SK-N-SH treated with all-trans-retinoic acid at 6 μM for 48 hours (cell line): ENCODE data around the gene IRF7.

Experiments used
- ATAC-seq: fragments of 200-7000 bp; cut with Tn5 transposase; 3 replicates; pipeline ENCODE4 v1.9.1; 2020; ENCODE audit warnings: mild to moderate bottlenecking, moderate library complexity
- ARNTL ChIP-seq: fragments of 450-650 bp; formaldehyde crosslinking; IDR thresholded peaks from 2 replicates; pipeline ENCODE4 v1.5.0; 2020; ENCODE audit warnings: low read depth, mild to moderate bottlenecking, moderate library complexity, borderline replicate concordance
- BACH2 ChIP-seq: fragments of 250-450 bp; sonication (Bioruptor Pico); IDR thresholded peaks from 2 replicates; pipeline ENCODE4 v1.9.0; 2021; ENCODE audit warnings: mild to moderate bottlenecking, borderline replicate concordance
- ESRRG ChIP-seq: fragments of 250-450 bp; sonication (Bioruptor Pico); IDR thresholded peaks from 2 replicates; pipeline ENCODE4 v1.6.1; 2021; ENCODE audit warnings: mild to moderate bottlenecking
- GLIS3 ChIP-seq: fragments of 250-450 bp; sonication (Bioruptor Pico); IDR thresholded peaks from 2 replicates; pipeline ENCODE4 v1.5.0; 2020; ENCODE audit warnings: mild to moderate bottlenecking, moderate library complexity
- ISL1 ChIP-seq: fragments of 250-450 bp; sonication (Bioruptor Pico); IDR thresholded peaks from 2 replicates; pipeline ENCODE4 v2.1.2; 2022; ENCODE audit warnings: mild to moderate bottlenecking, moderate library complexity
- OSR1 ChIP-seq: fragments of 250-450 bp; sonication (Bioruptor Pico); IDR thresholded peaks from 2 replicates; pipeline ENCODE4 v1.8.0; 2022; ENCODE audit warnings: moderate library complexity, mild to moderate bottlenecking, inconsistent platforms
- RARB ChIP-seq: fragments of 250-450 bp; sonication (Bioruptor Pico); IDR thresholded peaks from 2 replicates; pipeline ENCODE4 v1.8.0; 2021; ENCODE audit warnings: mild to moderate bottlenecking, moderate library complexity
- SNAI2 ChIP-seq: fragments of 250-450 bp; sonication (Bioruptor Pico); IDR thresholded peaks from 2 replicates; pipeline ENCODE4 v1.5.0; 2020; ENCODE audit warnings: mild to moderate bottlenecking, moderate library complexity
- TCF4 ChIP-seq: fragments of 250-450 bp; sonication (Bioruptor Pico); IDR thresholded peaks from 2 replicates; pipeline ENCODE4 v1.8.0; 2021; ENCODE audit warnings: mild to moderate bottlenecking, moderate library complexity, borderline replicate concordance
- TOX ChIP-seq: fragments of 250-450 bp; sonication (Bioruptor Pico); IDR thresholded peaks from 2 replicates; pipeline ENCODE4 v1.8.0; 2021; ENCODE audit warnings: mild to moderate bottlenecking, moderate library complexity, borderline replicate concordance
- ZC3H10 ChIP-seq: fragments of 250-450 bp; sonication (Bioruptor Pico); IDR thresholded peaks from 2 replicates; pipeline ENCODE4 v1.5.1; 2021; ENCODE audit warnings: mild to moderate bottlenecking, moderate library complexity
- ZFP3 ChIP-seq: fragments of 250-450 bp; sonication (Bioruptor Pico); IDR thresholded peaks from 2 replicates; pipeline ENCODE4 v1.5.0; 2020; ENCODE audit warnings: mild to moderate bottlenecking, moderate library complexity
- ZFP30 ChIP-seq: fragments of 450-650 bp; formaldehyde crosslinking; IDR thresholded peaks from 2 replicates; pipeline ENCODE4 v1.5.0; 2022; ENCODE audit warnings: mild to moderate bottlenecking, moderate library complexity
- ZNF565 ChIP-seq: fragments of 450-650 bp; formaldehyde crosslinking; conservative IDR thresholded peaks from 2 replicates; pipeline ENCODE4 v1.5.0; 2020; ENCODE audit warnings: low read depth, mild to moderate bottlenecking, moderate library complexity
- ZNF70 ChIP-seq: fragments of 450-650 bp; formaldehyde crosslinking; IDR thresholded peaks from 2 replicates; pipeline ENCODE4 v1.5.0; 2020; ENCODE audit warnings: mild to moderate bottlenecking, moderate library complexity
- ZNF8 ChIP-seq: fragments of 450-650 bp; formaldehyde crosslinking; IDR thresholded peaks from 2 replicates; pipeline ENCODE4 v1.5.0; 2020; ENCODE audit warnings: mild to moderate bottlenecking, moderate library complexity
- TF ChIP-seq, protein P1 (sequence below): fragments of 250-450 bp; sonication (Bioruptor Pico); IDR thresholded peaks from 2 replicates; pipeline ENCODE4 v1.5.1; 2021; ENCODE audit warnings: mild to moderate bottlenecking, moderate library complexity
- TF ChIP-seq, protein P2 (sequence below): fragments of 250-450 bp; sonication (Bioruptor Pico); IDR thresholded peaks from 2 replicates; pipeline ENCODE4 v1.8.0; 2021; ENCODE audit warnings: low read depth, mild to moderate bottlenecking, moderate library complexity, borderline replicate concordance
- TF ChIP-seq, protein P3 (sequence below): fragments of 250-450 bp; sonication (Bioruptor Pico); IDR thresholded peaks from 2 replicates; pipeline ENCODE4 v1.5.0; 2020; ENCODE audit warnings: mild to moderate bottlenecking, moderate library complexity
- TF ChIP-seq, protein P4 (sequence below): fragments of 250-450 bp; sonication (Bioruptor Pico); IDR thresholded peaks from 2 replicates; pipeline ENCODE4 v1.5.1; 2020; ENCODE audit warnings: low read depth, mild to moderate bottlenecking, moderate library complexity

Gene IRF7

DNA sequence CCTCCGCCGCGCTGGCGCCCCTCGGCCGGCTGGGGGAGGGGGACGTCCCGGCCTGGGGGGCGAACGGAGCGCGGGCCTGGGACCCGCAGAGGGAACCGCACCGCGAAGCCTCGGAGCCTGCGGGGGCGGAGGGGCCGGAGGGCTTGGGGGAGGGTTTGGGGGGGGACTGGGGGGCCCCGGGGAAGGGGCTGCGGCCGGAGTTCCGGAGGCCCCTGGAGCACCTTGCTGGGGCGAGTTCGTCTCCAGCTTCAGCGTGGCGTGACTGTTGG lies 11.5 kb upstream of the IRF7 start:
- no peak for TF ChIP-seq BACH2 (CRISPR knock-in tag)
- no peak for TF ChIP-seq ZFP30 (CRISPR knock-in tag)
- TF ChIP-seq SNAI2: no peak
- TF ChIP-seq ISL1: no peak
- TF ChIP-seq GLIS3 (CRISPR knock-in tag): no peak
- no peak for TF ChIP-seq ZNF70 (CRISPR knock-in tag)
- no peak for TF ChIP-seq TOX (CRISPR knock-in tag)
- TF ChIP-seq ZNF8: no peak
- TF ChIP-seq RARB: no peak
- TF ChIP-seq ESRRG (CRISPR knock-in tag): no peak
- TF ChIP-seq, protein P1, sequence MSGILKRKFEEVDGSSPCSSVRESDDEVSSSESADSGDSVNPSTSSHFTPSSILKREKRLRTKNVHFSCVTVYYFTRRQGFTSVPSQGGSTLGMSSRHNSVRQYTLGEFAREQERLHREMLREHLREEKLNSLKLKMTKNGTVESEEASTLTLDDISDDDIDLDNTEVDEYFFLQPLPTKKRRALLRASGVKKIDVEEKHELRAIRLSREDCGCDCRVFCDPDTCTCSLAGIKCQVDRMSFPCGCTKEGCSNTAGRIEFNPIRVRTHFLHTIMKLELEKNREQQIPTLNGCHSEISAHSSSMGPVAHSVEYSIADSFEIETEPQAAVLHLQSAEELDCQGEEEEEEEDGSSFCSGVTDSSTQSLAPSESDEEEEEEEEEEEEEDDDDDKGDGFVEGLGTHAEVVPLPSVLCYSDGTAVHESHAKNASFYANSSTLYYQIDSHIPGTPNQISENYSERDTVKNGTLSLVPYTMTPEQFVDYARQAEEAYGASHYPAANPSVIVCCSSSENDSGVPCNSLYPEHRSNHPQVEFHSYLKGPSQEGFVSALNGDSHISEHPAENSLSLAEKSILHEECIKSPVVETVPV: no peak
- TF ChIP-seq ZFP3 (CRISPR knock-in tag): no peak
- no peak for TF ChIP-seq ZNF565
- TF ChIP-seq ARNTL (CRISPR knock-in tag): no peak
- TF ChIP-seq TCF4 (CRISPR knock-in tag): no peak
- no peak for TF ChIP-seq OSR1 (CRISPR knock-in tag)
- no peak for TF ChIP-seq ZC3H10 (CRISPR knock-in tag)
- TF ChIP-seq, protein P2, sequence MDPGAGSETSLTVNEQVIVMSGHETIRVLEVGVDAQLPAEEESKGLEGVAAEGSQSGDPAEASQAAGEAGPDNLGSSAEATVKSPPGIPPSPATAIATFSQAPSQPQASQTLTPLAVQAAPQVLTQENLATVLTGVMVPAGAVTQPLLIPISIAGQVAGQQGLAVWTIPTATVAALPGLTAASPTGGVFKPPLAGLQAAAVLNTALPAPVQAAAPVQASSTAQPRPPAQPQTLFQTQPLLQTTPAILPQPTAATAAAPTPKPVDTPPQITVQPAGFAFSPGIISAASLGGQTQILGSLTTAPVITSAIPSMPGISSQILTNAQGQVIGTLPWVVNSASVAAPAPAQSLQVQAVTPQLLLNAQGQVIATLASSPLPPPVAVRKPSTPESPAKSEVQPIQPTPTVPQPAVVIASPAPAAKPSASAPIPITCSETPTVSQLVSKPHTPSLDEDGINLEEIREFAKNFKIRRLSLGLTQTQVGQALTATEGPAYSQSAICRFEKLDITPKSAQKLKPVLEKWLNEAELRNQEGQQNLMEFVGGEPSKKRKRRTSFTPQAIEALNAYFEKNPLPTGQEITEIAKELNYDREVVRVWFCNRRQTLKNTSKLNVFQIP: no peak
- TF ChIP-seq, all 23 proteins: peak for 0
- ATAC-seq: no peak

DNA sequence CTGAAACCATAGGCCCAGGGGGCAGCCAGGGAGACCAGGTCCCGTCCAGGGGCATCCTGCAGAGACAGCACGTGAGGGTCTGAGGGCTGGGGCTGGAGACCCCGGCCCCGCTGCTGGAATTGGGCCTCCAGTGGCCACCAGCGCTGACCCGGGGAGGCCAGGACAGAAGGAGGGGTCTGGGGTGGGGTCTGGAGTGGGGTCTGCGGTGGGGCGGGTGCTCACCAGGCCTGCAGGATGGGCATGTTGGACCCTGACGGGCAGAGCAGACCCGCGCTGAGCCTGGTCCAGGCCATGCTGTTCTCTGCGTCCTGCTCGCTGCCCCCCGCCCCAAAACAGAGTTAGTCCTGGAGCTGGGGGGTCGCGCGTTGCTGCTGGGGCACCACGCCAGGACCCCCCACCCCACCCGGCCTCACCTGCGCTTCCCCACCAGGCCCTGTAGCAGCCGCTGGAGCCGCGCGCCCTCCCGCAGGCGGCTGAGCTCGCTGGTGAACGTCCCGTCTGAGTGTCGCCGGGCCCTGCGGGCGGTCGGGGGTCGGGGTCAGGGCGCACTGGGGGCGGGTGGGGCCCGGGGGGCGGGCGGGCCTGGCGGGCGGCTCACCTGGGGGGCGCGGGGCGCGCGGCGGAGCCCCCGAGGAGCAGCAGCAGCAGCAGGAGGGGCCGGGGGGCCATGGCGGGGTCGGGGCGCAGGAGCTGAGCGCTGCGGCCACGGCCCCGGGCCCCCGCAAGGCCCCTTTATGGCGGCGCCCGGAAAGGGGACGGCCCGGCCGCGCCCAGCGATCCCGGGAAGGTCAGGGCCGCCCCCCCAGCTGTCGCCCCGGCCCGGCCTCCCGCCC lies 10.9 kb upstream of the IRF7 start, which contains the start of gene SCT:
TSS of gene SCT (minus strand) at position 707 of the 833 bp plus-strand sequence. CDS start at position 669, 38 bp downstream.
- no peak for ATAC-seq
- TF ChIP-seq ZNF565 (no peak), OSR1 (CRISPR knock-in tag) (no peak), BACH2 (CRISPR knock-in tag) (no peak), ZFP3 (CRISPR knock-in tag) (no peak), ESRRG (CRISPR knock-in tag) (no peak)
- TF ChIP-seq, protein P3, sequence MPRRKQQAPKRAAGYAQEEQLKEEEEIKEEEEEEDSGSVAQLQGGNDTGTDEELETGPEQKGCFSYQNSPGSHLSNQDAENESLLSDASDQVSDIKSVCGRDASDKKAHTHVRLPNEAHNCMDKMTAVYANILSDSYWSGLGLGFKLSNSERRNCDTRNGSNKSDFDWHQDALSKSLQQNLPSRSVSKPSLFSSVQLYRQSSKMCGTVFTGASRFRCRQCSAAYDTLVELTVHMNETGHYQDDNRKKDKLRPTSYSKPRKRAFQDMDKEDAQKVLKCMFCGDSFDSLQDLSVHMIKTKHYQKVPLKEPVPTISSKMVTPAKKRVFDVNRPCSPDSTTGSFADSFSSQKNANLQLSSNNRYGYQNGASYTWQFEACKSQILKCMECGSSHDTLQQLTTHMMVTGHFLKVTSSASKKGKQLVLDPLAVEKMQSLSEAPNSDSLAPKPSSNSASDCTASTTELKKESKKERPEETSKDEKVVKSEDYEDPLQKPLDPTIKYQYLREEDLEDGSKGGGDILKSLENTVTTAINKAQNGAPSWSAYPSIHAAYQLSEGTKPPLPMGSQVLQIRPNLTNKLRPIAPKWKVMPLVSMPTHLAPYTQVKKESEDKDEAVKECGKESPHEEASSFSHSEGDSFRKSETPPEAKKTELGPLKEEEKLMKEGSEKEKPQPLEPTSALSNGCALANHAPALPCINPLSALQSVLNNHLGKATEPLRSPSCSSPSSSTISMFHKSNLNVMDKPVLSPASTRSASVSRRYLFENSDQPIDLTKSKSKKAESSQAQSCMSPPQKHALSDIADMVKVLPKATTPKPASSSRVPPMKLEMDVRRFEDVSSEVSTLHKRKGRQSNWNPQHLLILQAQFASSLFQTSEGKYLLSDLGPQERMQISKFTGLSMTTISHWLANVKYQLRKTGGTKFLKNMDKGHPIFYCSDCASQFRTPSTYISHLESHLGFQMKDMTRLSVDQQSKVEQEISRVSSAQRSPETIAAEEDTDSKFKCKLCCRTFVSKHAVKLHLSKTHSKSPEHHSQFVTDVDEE (CRISPR knock-in tag): no peak
- TF ChIP-seq, protein P4, sequence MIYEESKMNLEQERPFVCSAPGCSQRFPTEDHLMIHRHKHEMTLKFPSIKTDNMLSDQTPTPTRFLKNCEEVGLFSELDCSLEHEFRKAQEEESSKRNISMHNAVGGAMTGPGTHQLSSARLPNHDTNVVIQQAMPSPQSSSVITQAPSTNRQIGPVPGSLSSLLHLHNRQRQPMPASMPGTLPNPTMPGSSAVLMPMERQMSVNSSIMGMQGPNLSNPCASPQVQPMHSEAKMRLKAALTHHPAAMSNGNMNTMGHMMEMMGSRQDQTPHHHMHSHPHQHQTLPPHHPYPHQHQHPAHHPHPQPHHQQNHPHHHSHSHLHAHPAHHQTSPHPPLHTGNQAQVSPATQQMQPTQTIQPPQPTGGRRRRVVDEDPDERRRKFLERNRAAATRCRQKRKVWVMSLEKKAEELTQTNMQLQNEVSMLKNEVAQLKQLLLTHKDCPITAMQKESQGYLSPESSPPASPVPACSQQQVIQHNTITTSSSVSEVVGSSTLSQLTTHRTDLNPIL (CRISPR knock-in tag): no peak

DNA sequence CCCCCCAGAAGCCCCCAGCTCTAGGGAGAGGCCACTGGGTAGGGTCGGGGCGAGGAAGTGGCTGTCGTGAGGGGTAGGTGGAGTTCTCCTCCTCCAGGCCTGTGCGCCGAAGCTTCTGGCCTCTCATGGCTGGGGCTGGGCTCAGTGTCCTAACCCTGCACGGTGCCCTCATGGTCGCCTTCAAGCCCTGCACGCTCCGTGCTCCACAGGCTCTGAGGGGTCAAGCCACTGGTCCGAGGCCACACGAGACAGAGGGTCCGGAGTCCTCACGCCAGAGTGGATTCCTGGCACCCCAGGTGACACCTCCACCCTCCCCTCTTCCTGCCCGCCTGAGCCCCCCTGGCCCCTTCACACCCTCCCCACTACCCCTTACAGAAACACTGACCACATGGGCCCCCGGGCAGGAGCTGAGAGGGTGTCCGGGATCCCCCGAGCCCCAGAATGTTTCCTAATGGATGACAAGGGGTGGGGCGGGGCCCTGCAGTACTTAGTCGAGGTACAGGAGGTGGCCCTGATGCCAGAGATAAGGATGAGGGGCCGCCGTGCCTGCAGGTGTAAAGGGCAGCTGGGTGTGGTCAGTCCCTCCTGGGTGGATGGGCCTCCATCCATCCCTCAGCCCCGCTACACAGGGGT lies 10.0 kb upstream of the IRF7 start:
- TF ChIP-seq OSR1 (CRISPR knock-in tag) (no peak), SNAI2 (no peak)
- no peak for ATAC-seq
